Tibial nerve (tissue), 4 donors: ENCODE results near the gene BTBD9. TPM values are rescaled to one million over a fixed set of nuclear protein-coding genes. Genes with fewer than 3 reads are reported as not detected.

Experiments
- DNase-seq, 2 donors: peaks; one replicate each; pipeline ENCODE4 v3.0.0-alpha.2; 2019; ENCODE audit warnings: low spot score in 2 of 2
- H3K27ac ChIP-seq, 4 donors: fragments of 200-600 bp; sonication (generic) in 3 of 4; one replicate each; pipeline ENCODE4 v1.5.1; 2017 to 2019; ENCODE audit warnings: mild to moderate bottlenecking in 1 of 4
- H3K27me3 ChIP-seq, 2 donors: fragments of 200-600 bp; sonication (generic) in 1 of 2; one replicate each; pipeline versions ENCODE4 v1.5.1 to v1.6.0; 2017 to 2019
- H3K36me3 ChIP-seq, 3 donors: fragments of 200-600 bp; sonication (generic); one replicate each; pipeline ENCODE4 v1.5.1; 2018 to 2019
- H3K4me1 ChIP-seq, 4 donors: fragments of 200-600 bp; sonication (generic) in 3 of 4; one replicate each; pipeline ENCODE4 v1.5.1; 2017 to 2019
- H3K4me3 ChIP-seq, 4 donors: fragments of 200-600 bp; sonication (generic) in 3 of 4; one replicate each; pipeline ENCODE4 v1.5.1; 2017 to 2019; ENCODE audit warnings: mild to moderate bottlenecking in 1 of 4, moderate library complexity in 1 of 4
- H3K9me3 ChIP-seq, 4 donors: fragments of 200-600 bp; sonication (generic) in 3 of 4; one replicate each; pipeline ENCODE4 v1.5.1; 2017 to 2019
- CTCF ChIP-seq, 5 experiments: fragments of 200-600 bp in 3 of 5; fragments of 450-650 bp in 2 of 5; sonication (generic) in 3 of 5; IDR thresholded peaks; one replicate each; pipeline ENCODE4 v1.5.1; 2016 to 2019; ENCODE audit warnings: antibody characterized with exemption in 5 of 5, mild to moderate bottlenecking in 3 of 5, moderate library complexity in 2 of 5
- EP300 ChIP-seq, 2 donors: sonication (generic); formaldehyde crosslinking; IDR thresholded peaks; one replicate each; pipeline ENCODE4 v1.6.1; 2017; ENCODE audit warnings: antibody characterized with exemption in 2 of 2, mild to moderate bottlenecking in 1 of 2
- POLR2A ChIP-seq, 2 donors: fragments of 450-650 bp; IDR thresholded peaks; one replicate each; pipeline ENCODE4 v1.6.1; 2017; ENCODE audit warnings: antibody characterized with exemption in 2 of 2, mild to moderate bottlenecking in 2 of 2, moderate library complexity in 2 of 2
- WGBS, 2 donors: methylation state at CpG; one replicate each; pipeline ENCODE4 v1.1.5; 2018; 5-methylcytosine and 5-hydroxymethylcytosine counted together
- total RNA-seq, 4 donors: library from RNA; depleted of rRNA; stranded (reverse); fragments of >200 nt; gene quantifications; one replicate each; pipeline ENCODE4 v1.1.0, GENCODE V29; 2016

BTBD9 gene
- total RNA-seq, 4 donors from 2014 or later = 7.5 to 23.9 (median 10.7) TPM

- no peak for TF ChIP-seq POLR2A (IDR thresholded peaks at IDR 0.05)
- TF ChIP-seq CTCF (IDR thresholded peaks at IDR 0.05) = no peak
- TF ChIP-seq EP300 (IDR thresholded peaks at IDR 0.05) = no peak
- Histone ChIP-seq H3K4me1 (peaks cover 0 to 28% (median 0%) of the 10 kb centered on the region in 4 donors), H3K9me3 (no peaks in the 10 kb centered on the region), H3K36me3 (no peaks in the 10 kb centered on the region), H3K27me3 (no peaks in the 10 kb centered on the region), H3K27ac (no peak overlapping the region), H3K4me3 (no peak overlapping the region)
- no peak for DNase-seq
- WGBS, 2 donors = 88 to 92% methylated on average over 7 of the region's 7 CpGs
These were observed 497.4 kb downstream of the BTBD9 start for GRCh38 chr6:38142178-38142902.

GRCh38 chr6:38141716-38142115, 498.0 kb downstream of the BTBD9 start:
- no peak for DNase-seq
- Histone ChIP-seq H3K27me3 (no peaks in the 10 kb centered on the region), H3K4me1 (peaks cover 0 to 28% (median 0%) of the 10 kb centered on the region in 4 donors), H3K27ac (no peak overlapping the region), H3K36me3 (no peaks in the 10 kb centered on the region), H3K9me3 (no peaks in the 10 kb centered on the region), H3K4me3 (no peak overlapping the region)
- WGBS, 2 donors = 84 to 89% methylated on average over 6 of the region's 6 CpGs
- TF ChIP-seq POLR2A (IDR thresholded peaks at IDR 0.05) (no peak), EP300 (IDR thresholded peaks at IDR 0.05) (no peak), CTCF (IDR thresholded peaks at IDR 0.05) (no peak)

GRCh38 chr6:38141085-38141484, 498.6 kb downstream of the BTBD9 start:
- WGBS, 2 donors = 37 to 64% methylated on average over 4 of the region's 4 CpGs
- no peaks in the 10 kb centered on the region for H3K9me3 ChIP-seq

GRCh38 chr6:38138374-38138773, 501.4 kb downstream of the BTBD9 start:
- 87 to 91% methylated on average over 5 of the region's 5 CpGs for WGBS, 2 donors
- no peaks in the 10 kb centered on the region for H3K36me3 ChIP-seq
- H3K4me1 ChIP-seq = peaks cover 0 to 18% (median 0%) of the 10 kb centered on the region in 4 donors
- H3K4me3 ChIP-seq = no peak overlapping the region
- H3K27ac ChIP-seq = no peak overlapping the region
- H3K9me3 ChIP-seq = no peaks in the 10 kb centered on the region
- H3K27me3 ChIP-seq = no peaks in the 10 kb centered on the region
- no peak for DNase-seq
- TF ChIP-seq POLR2A (IDR thresholded peaks at IDR 0.05) (no peak), EP300 (IDR thresholded peaks at IDR 0.05) (no peak)

More at GRCh38 chr6:38141085-38141484, 498.6 kb downstream of the BTBD9 start:
- TF ChIP-seq EP300 (IDR thresholded peaks at IDR 0.05) (no peak), CTCF (IDR thresholded peaks at IDR 0.05) (no peak), POLR2A (IDR thresholded peaks at IDR 0.05) (no peak)
- no peaks in the 10 kb centered on the region for H3K36me3 ChIP-seq
- H3K27me3 ChIP-seq = no peaks in the 10 kb centered on the region
- peaks cover 0 to 24% (median 0%) of the 10 kb centered on the region in 4 donors for H3K4me1 ChIP-seq
- DNase-seq = no peak
- no peak overlapping the region for H3K4me3 ChIP-seq
- no peak overlapping the region for H3K27ac ChIP-seq

GRCh38 chr6:38137608-38138265, 502.0 kb downstream of the BTBD9 start:
- H3K27ac ChIP-seq = no peak overlapping the region
- H3K4me3 ChIP-seq = no peak overlapping the region
- peaks cover 0 to 14% (median 0%) of the 10 kb centered on the region in 4 donors for H3K4me1 ChIP-seq
- TF ChIP-seq EP300 (IDR thresholded peaks at IDR 0.05) (no peak), CTCF (IDR thresholded peaks at IDR 0.05) (no peak), POLR2A (IDR thresholded peaks at IDR 0.05) (no peak)
- H3K27me3 ChIP-seq = no peaks in the 10 kb centered on the region
- no peaks in the 10 kb centered on the region for H3K9me3 ChIP-seq
- H3K36me3 ChIP-seq = no peaks in the 10 kb centered on the region
- 91% methylated on average over 8 of the region's 8 CpGs for WGBS, 2 donors
- no peak for DNase-seq
